HFF-Myc (cell line): ENCODE results near the gene PPP1R36.
"Not testable (repeated sequence)": the region's sequence is repeated elsewhere in the genome, so short reads cannot be mapped to it uniquely, and the experiment has no call there.

Experiments
- DNase-seq: peaks from one replicate; pipeline ENCODE4 v3.0.0-alpha.2; 2011; ENCODE audit warnings: low read depth; ENCODE audit errors: extremely low read depth
- H3K4me3 ChIP-seq: replicated peaks from 2 replicates; pipeline ENCODE4 v1.5.1; 2011; ENCODE audit warnings: low read depth, mild to moderate bottlenecking, control low read depth, low read length
- CTCF ChIP-seq: IDR thresholded peaks from 2 replicates; pipeline ENCODE4 v1.5.1; 2012; ENCODE audit warnings: mild to moderate bottlenecking, low read depth, low read length, control low read depth; ENCODE audit errors: missing control alignments

The PPP1R36 gene

GRCh38 chr14:64549016-64549415 lies 745 bp upstream of the PPP1R36 start:
- TF ChIP-seq CTCF: no peak
- no peak overlapping the region for H3K4me3 ChIP-seq
- no peak for DNase-seq

GRCh38 chr14:64550621-64551333 lies 1.0 kb downstream of the PPP1R36 start:
- no peak for TF ChIP-seq CTCF
- no peak for DNase-seq
- no peak overlapping the region for H3K4me3 ChIP-seq

GRCh38 chr14:64554556-64554955 lies 4.8 kb downstream of the PPP1R36 start:
- no peak for TF ChIP-seq CTCF
- no peak for DNase-seq
- no peak overlapping the region for H3K4me3 ChIP-seq

GRCh38 chr14:64556526-64556925 lies 6.8 kb downstream of the PPP1R36 start:
- TF ChIP-seq CTCF: no peak
- DNase-seq: no peak
- H3K4me3 ChIP-seq: no peak overlapping the region

GRCh38 chr14:64558216-64558615 lies 8.5 kb downstream of the PPP1R36 start:
- H3K4me3 ChIP-seq, DNase-seq: not testable (repeated sequence)

- DNase-seq: no peak
- no peak overlapping the region for H3K4me3 ChIP-seq
- no peak for TF ChIP-seq CTCF
Observed at GRCh38 chr14:64561631-64562030, 11.9 kb downstream of the PPP1R36 start.

GRCh38 chr14:64562436-64562835 lies 12.7 kb downstream of the PPP1R36 start:
- no peak overlapping the region for H3K4me3 ChIP-seq
- no peak for DNase-seq
- no peak for TF ChIP-seq CTCF
